Lower leg skin (tissue), 4 donors: ENCODE results near the gene CHI3L2. TPM values are rescaled to one million over a fixed set of nuclear protein-coding genes. Genes with fewer than 3 reads are reported as not detected.

Experiments
- DNase-seq, 2 donors: peaks; one replicate each; pipeline ENCODE4 v3.0.0-alpha.2; 2019; ENCODE audit warnings: low spot score in 2 of 2
- H3K4me3 ChIP-seq: fragments of 200-600 bp; sonication (generic); 2 replicates; pipeline ENCODE4 v1.5.1; 2017; ENCODE audit warnings: mild to moderate bottlenecking, low read depth; ENCODE audit not compliant: poor library complexity, severe bottlenecking
- CTCF ChIP-seq, 3 donors: fragments of 450-650 bp; IDR thresholded peaks; one replicate each; pipeline ENCODE4 v1.5.1; 2016; ENCODE audit warnings: antibody characterized with exemption in 3 of 3, mild to moderate bottlenecking in 3 of 3, moderate library complexity in 2 of 3
- POLR2A ChIP-seq, 2 donors: fragments of 450-650 bp; IDR thresholded peaks; one replicate each; pipeline ENCODE4 v1.6.1; 2016 to 2017; ENCODE audit warnings: antibody characterized with exemption in 2 of 2, mild to moderate bottlenecking in 1 of 2, moderate library complexity in 1 of 2
- WGBS, 2 donors: methylation state at CpG; one replicate each; pipeline ENCODE4 v1.1.5; 2018; 5-methylcytosine and 5-hydroxymethylcytosine counted together
- intact Hi-C: fragments of 100-400 bp; cut with DNase I; formaldehyde crosslinking; loops from one replicate; pipeline ENCODE4 v1.15.0; 2023; ENCODE audit warnings: low total_unique reads
- total RNA-seq, 4 donors: library from RNA; depleted of rRNA; stranded (reverse); fragments of >200 nt; gene quantifications; one replicate each; pipeline ENCODE4 v1.1.0, GENCODE V29; 2016

CHI3L2 gene
- total RNA-seq, 4 donors from 2014 or later, result 2.2 to 15.8 (median 5.5) TPM; not detected in 1

GRCh38 chr1:111190931-111191451 is 36.5 kb upstream of the CHI3L2 start:
- intact Hi-C loops, result no loop called here

GRCh38 chr1:111191496-111191895 is 36.0 kb upstream of the CHI3L2 start:
- intact Hi-C loops, result no loop called here

More at GRCh38 chr1:111190931-111191451, 36.5 kb upstream of the CHI3L2 start:
- WGBS, 2 donors, result 60 to 62% methylated on average over 2 of the region's 2 CpGs
- DNase-seq, result no peak
- no peak for TF ChIP-seq CTCF (IDR thresholded peaks at IDR 0.05)
- TF ChIP-seq POLR2A (IDR thresholded peaks at IDR 0.05), result no peak
- H3K4me3 ChIP-seq, result no peak overlapping the region

GRCh38 chr1:111192074-111192473 is 35.4 kb upstream of the CHI3L2 start:
- WGBS, 2 donors, result 87 to 98% methylated on average over 5 of the region's 5 CpGs
- TF ChIP-seq CTCF (IDR thresholded peaks at IDR 0.05), result no peak
- TF ChIP-seq POLR2A (IDR thresholded peaks at IDR 0.05), result no peak
- no peak overlapping the region for H3K4me3 ChIP-seq
- intact Hi-C loops, result no loop called here
- no peak for DNase-seq

More at GRCh38 chr1:111191496-111191895, 36.0 kb upstream of the CHI3L2 start:
- WGBS, 2 donors, result 34 to 42% methylated on average over 3 of the region's 3 CpGs
- no peak overlapping the region for H3K4me3 ChIP-seq
- TF ChIP-seq CTCF (IDR thresholded peaks at IDR 0.05) (no peak), POLR2A (IDR thresholded peaks at IDR 0.05) (no peak)
- no peak for DNase-seq

- WGBS, 2 donors, result 27 to 31% methylated on average over 10 of the region's 10 CpGs
- no peak for TF ChIP-seq POLR2A (IDR thresholded peaks at IDR 0.05)
- no peak for TF ChIP-seq CTCF (IDR thresholded peaks at IDR 0.05)
- intact Hi-C loops, result no loop called here
- DNase-seq, result no peak
- H3K4me3 ChIP-seq, result no peak overlapping the region
Observed at GRCh38 chr1:111192658-111193519, 34.6 kb upstream of the CHI3L2 start.

- intact Hi-C loops, result no loop called here
Observed at GRCh38 chr1:111193712-111194480, 33.6 kb upstream of the CHI3L2 start.

More at GRCh38 chr1:111193712-111194480, 33.6 kb upstream of the CHI3L2 start:
- 89 to 90% methylated on average over 3 of the region's 3 CpGs for WGBS, 2 donors
- DNase-seq, result no peak
- no peak for TF ChIP-seq POLR2A (IDR thresholded peaks at IDR 0.05)
- TF ChIP-seq CTCF (IDR thresholded peaks at IDR 0.05), result no peak
- H3K4me3 ChIP-seq, result no peak overlapping the region
